ENCODE measurements around the gene CTDSPL2. TPM values are rescaled to one million over a fixed set of nuclear protein-coding genes. Genes with fewer than 3 reads are reported as not detected.
"Not testable (repeated sequence)": the region's sequence is repeated elsewhere in the genome, so short reads cannot be mapped to it uniquely, and the experiment has no call there.

CTDSPL2 gene
- total RNA-seq, 1 donor from 2014 or later, result 19.0 TPM

- intact Hi-C loops (cut with DNase I), result loop anchor here (5.0 kb wide), 2 partner anchors 108 to 192 kb away; partner anchors contain the start of gene CTDSPL2
- no peak for DNase-seq (ENCODE audit: low spot score)
Measured at GRCh38 chr15:44535523-44536301, 108.3 kb downstream of the CTDSPL2 start.

- intact Hi-C loops (cut with DNase I), result loop anchor here (5.0 kb wide), 2 partner anchors 109 to 191 kb away; partner anchors contain the start of gene CTDSPL2
- DNase-seq (ENCODE audit: low spot score), result peak; percentile 94
Measured at GRCh38 chr15:44536302-44536961, 109.0 kb downstream of the CTDSPL2 start.

- DNase-seq (ENCODE audit: low spot score), result peak; percentile 98
- intact Hi-C loops (cut with DNase I), result loop anchor here (5.0 kb wide), 2 partner anchors 110 to 190 kb away; partner anchors contain the start of gene CTDSPL2
Measured at GRCh38 chr15:44536962-44537734, 109.7 kb downstream of the CTDSPL2 start, which contains the start of gene EIF3J. Gene EIF3J, plus strand, starts transcription at chr15:44537147. Its CDS starts 48 bp downstream, at chr15:44537195.

GRCh38 chr15:44537735-44538240, 110.4 kb downstream of the CTDSPL2 start:
- intact Hi-C loops (cut with DNase I), result loop anchor here (5.0 kb wide), 2 partner anchors 110 to 190 kb away; partner anchors contain the start of gene CTDSPL2
- DNase-seq (ENCODE audit: low spot score), result no peak

GRCh38 chr15:44541282-44541958, 114.0 kb downstream of the CTDSPL2 start:
- intact Hi-C loops (cut with DNase I), result no loop called here
- no peak for DNase-seq (ENCODE audit: low spot score)

GRCh38 chr15:44542596-44542995, 115.2 kb downstream of the CTDSPL2 start:
- intact Hi-C loops (cut with DNase I), result no loop called here
- DNase-seq (ENCODE audit: low spot score), result no peak

- intact Hi-C loops (cut with DNase I); DNase-seq (ENCODE audit: low spot score): not testable (repeated sequence)
Measured at GRCh38 chr15:44544745-44545144, 117.3 kb downstream of the CTDSPL2 start.

- DNase-seq (ENCODE audit: low spot score), result no peak
- intact Hi-C loops (cut with DNase I), result no loop called here
Measured at GRCh38 chr15:44545913-44546802, 118.7 kb downstream of the CTDSPL2 start.

GRCh38 chr15:44549152-44549551, 121.7 kb downstream of the CTDSPL2 start:
- DNase-seq (ENCODE audit: low spot score); intact Hi-C loops (cut with DNase I): not testable (repeated sequence)

- intact Hi-C loops (cut with DNase I), result no loop called here
- DNase-seq (ENCODE audit: low spot score), result no peak
Measured at GRCh38 chr15:44550256-44550655, 122.8 kb downstream of the CTDSPL2 start.

- intact Hi-C loops (cut with DNase I), result no loop called here
- no peak for DNase-seq (ENCODE audit: low spot score)
Measured at GRCh38 chr15:44550734-44551133, 123.3 kb downstream of the CTDSPL2 start.

- DNase-seq (ENCODE audit: low spot score), result no peak
- intact Hi-C loops (cut with DNase I), result no loop called here
Measured at GRCh38 chr15:44554934-44555723, 127.7 kb downstream of the CTDSPL2 start.

GRCh38 chr15:44560926-44561325, 133.5 kb downstream of the CTDSPL2 start:
- intact Hi-C loops (cut with DNase I); DNase-seq (ENCODE audit: low spot score): not testable (repeated sequence)

GRCh38 chr15:44565387-44566154, 138.1 kb downstream of the CTDSPL2 start:
- intact Hi-C loops (cut with DNase I), result no loop called here

GRCh38 chr15:44566155-44566540, 138.7 kb downstream of the CTDSPL2 start:
- intact Hi-C loops (cut with DNase I), result no loop called here
- no peak for DNase-seq (ENCODE audit: low spot score)

More at GRCh38 chr15:44565387-44566154, 138.1 kb downstream of the CTDSPL2 start:
- no peak for DNase-seq (ENCODE audit: low spot score)

- intact Hi-C loops (cut with DNase I), result no loop called here
- no peak for DNase-seq (ENCODE audit: low spot score)
Measured at GRCh38 chr15:44568338-44568737, 140.9 kb downstream of the CTDSPL2 start.

- intact Hi-C loops (cut with DNase I), result no loop called here
- no peak for DNase-seq (ENCODE audit: low spot score)
Measured at GRCh38 chr15:44569316-44569715, 141.9 kb downstream of the CTDSPL2 start.

Data from cardiac septum (tissue), 1 donor.